ACHN (cell line): ENCODE measurements around the gene NOP16.

Experiments used
- DNase-seq: peaks from one replicate; pipeline ENCODE4 v3.0.0-alpha.2; 2015
- in situ Hi-C: cut with HindIII; loops from 2 replicates; pipeline ENCODE4 v1.10.0; 2017; ENCODE audit warnings: low sequenced_read_pairs, low pct_ligation_motif_present, low pct_unique_long_range_greater_than_20kb

NOP16 gene

DNA sequence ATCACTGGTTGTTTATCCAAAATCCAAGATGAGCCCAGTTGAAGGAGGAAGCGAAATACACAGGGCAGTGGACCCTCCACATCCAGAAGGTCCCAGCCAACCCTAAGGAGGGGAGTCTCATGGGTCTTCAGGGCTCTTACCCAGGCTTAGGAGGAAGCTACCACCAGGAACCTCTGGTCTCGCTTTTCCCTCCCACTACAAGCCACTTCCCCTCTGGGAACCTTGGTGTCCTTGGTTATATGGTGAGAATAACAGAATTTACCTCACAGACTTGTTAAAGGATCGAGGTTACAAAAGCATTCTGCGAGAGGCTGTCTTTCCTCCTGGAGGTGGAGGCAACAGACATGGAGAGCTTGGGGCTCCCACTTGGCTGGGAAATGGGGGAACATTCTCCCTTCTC is 3.6 kb upstream of the NOP16 start:
- no peak for DNase-seq
- in situ Hi-C loops, result no loop called here

DNA sequence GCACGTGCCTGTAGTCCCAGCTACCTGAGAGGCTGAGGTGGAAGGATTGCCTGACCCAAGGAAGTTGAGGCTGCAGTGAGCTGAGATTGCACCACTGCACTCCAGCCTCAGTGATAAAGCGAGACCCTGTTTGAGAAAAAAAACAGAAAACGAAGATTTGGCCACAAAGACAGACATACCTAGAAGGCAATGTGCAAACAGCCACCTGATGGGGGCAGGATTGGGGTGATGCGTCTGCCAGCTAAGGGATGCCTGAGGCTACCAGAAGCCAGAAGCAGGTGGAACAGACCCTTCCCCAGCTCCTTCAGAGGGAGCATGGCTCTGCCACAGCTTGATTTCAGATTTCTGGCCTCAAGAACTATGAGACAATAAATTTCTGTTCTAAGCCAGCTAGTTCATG is 3.1 kb upstream of the NOP16 start:
- in situ Hi-C loops, result no loop called here
- no peak for DNase-seq

DNA sequence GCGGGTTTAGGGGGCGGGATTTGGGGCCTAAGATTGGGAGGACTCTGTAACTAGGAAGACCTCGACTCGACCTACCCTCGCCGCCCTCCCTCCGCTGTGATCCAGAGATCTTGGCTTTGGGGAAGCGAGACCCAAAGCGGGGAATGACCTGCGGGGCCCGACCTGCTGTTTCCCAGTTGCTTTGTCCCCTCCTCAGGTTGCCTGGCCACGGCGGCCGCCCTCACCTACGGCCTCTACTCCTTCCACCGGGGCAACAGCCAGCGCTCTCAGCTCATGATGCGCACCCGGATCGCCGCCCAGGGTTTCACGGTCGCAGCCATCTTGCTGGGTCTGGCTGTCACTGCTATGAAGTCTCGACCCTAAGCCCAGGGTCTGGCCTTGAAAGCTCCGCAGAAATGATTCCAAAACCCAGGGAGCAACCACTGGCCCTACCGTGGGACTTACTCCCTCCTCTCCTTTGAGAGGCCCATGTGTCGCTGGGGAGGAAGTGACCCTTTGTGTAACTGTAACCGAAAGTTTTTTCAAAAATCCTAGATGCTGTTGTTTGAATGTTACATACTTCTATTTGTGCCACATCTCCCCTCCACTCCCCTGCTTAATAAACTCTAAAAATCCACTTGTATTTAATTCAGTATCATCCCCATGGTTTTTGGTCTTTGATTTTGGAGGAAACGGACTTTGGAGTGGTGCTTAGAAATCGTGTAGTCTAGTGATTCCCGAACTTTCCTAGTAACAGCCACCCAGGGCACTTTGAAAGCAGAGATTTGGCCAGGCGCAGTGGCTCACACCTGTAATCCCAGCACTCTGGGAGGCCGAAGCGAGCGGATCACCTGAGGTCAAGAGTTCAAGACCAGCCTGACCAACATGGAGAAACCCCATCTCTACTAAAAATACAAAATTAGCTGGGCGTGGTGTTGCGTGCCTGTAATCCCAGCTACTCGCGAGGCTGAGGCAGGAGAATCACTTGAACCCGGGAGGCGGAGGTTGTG is 1.0 kb upstream of the NOP16 start:
- no peak for DNase-seq
- in situ Hi-C loops, result no loop called here

- in situ Hi-C loops, result no loop called here
- peak; percentile 32 for DNase-seq
These were observed 375 bp downstream of the NOP16 start for GRCh38 chr5:176388003-176388443.

GRCh38 chr5:176387384-176387925 is 943 bp downstream of the NOP16 start:
- peak; percentile 6 for DNase-seq
- in situ Hi-C loops, result no loop called here

- in situ Hi-C loops, result no loop called here
- no peak for DNase-seq
These were observed 1.9 kb downstream of the NOP16 start for GRCh38 chr5:176386491-176386890.

DNA sequence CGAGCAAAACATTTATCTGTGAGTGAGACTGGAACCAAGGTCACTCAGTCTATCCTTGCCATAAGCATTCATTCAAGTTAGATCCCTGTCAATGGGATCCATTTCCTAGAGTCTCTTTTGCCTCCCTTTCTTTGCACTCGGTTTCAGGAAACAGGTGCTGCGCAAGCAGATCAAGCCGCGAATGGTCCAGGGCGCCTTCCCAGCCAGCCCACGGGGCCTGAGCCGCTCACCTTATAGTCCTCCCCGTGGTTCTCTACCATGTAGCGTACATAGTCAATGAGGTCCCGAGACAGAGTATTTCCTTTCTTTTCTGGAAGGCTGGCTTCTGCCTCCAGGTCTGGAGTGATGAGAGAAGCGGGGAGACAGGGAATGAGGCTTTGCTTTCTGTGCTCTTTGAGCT is 3.4 kb downstream of the NOP16 start:
- DNase-seq, result no peak
- in situ Hi-C loops, result no loop called here

GRCh38 chr5:176384366-176384930 is 4.0 kb downstream of the NOP16 start:
- no peak for DNase-seq
- in situ Hi-C loops, result no loop called here

DNA sequence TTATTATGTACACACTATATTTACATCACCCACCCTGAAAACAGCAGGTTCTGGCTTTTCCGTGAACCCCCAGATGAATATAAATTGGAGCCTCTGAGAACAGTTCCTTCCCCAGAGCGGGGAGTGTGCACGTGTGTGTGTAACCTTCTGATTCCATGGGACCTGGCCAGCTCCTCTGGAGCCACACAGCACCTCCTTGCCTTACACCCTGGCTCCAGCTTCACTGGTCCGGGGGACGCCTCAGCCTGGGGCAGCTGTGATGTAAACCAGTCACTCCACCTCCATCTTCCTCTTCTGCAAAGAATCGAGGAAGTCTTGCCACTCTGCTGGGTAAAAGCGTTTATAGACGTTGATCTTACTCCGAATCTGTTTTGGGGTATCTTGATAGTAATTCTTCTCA is 4.4 kb downstream of the NOP16 start:
- in situ Hi-C loops, result no loop called here
- no peak for DNase-seq

DNA sequence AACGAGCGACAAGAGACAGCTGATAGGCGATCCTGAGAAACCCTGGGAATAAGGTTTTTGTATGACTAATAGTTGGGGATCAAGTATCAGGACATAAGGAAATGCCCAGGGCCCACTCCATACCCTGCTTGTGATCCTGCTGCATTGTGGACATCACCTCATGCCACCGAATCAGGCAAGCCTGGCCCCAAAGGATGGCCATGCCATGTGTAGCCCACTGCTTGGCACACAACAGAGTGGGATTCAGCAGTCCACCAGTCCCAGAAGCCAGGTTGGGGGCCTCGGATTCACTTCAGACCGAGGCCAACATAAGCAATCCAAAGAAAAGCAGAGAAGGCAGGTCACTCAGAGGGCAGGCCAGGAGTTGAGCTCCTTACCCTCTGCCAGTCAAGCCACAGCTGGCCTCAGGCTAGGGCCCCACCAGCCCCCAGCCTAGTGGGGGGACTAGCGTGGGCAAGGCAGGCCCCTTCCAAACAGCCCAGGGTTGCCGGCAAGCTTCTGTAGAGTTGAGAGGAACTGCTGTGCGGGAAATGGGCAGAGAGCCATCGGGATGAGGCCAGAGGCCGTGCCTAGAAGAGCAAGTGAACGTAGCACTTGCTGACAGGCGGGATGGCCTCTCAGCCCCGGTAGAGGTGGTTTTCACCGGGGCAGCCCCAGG is 5.0 kb downstream of the NOP16 start:
- in situ Hi-C loops, result no loop called here
- DNase-seq, result no peak

GRCh38 chr5:176382721-176383120 is 5.7 kb downstream of the NOP16 start:
- no peak for DNase-seq

GRCh38 chr5:176381979-176382378 is 6.4 kb downstream of the NOP16 start:
- in situ Hi-C loops, result no loop called here
- no peak for DNase-seq

More at GRCh38 chr5:176382721-176383120, 5.7 kb downstream of the NOP16 start:
- in situ Hi-C loops, result no loop called here

DNA sequence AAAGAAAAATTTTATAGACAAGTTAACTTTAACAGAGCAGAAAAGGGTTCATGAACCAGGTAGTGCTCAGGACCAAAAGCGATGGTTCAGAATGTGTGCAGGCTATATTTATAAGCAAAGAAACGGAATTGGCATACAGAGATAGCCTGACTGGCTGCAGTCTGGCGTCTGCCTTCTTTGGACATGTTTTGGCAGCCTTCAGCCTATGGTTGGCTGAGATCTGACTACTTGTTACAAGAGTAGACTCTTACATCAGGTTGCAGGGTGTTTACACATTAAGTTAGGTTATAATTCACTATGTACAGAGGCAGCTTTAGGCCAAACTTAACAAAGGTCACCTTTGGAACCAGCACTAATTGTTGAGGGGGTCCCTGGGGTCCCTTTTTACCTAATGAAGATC is 7.0 kb downstream of the NOP16 start:
- in situ Hi-C loops, result no loop called here
- DNase-seq, result no peak

- in situ Hi-C loops, result no loop called here
- no peak for DNase-seq
These were observed 8.5 kb downstream of the NOP16 start for GRCh38 chr5:176379881-176380280.

GRCh38 chr5:176373100-176373818 is 15.1 kb downstream of the NOP16 start:
- in situ Hi-C loops, result no loop called here
- DNase-seq, result no peak

- in situ Hi-C loops, result no loop called here
- no peak for DNase-seq
These were observed 16.5 kb downstream of the NOP16 start for GRCh38 chr5:176371621-176372539.

- no peak for DNase-seq
- in situ Hi-C loops, result no loop called here
These were observed 18.3 kb downstream of the NOP16 start for GRCh38 chr5:176369934-176370711.
